ENCODE results near the gene NPRL2. TPM values are rescaled to one million over a fixed set of nuclear protein-coding genes. Genes with fewer than 3 reads are reported as not detected.
"Not testable (repeated sequence)": the region's sequence is repeated elsewhere in the genome, so short reads cannot be mapped to it uniquely, and the experiment has no call there.

Gene NPRL2
- total RNA-seq, 1 experiment from 2014 or later, result 21.9 TPM

- in situ Hi-C loops (cut with HindIII; ENCODE audit: low pct_unique_long_range_greater_than_20kb, low sequenced_read_pairs), result no loop called here
- no peak for DNase-seq (ENCODE audit: low read depth, low spot score)
Observed at GRCh38 chr3:50323092-50323600, 27.4 kb downstream of the NPRL2 start.

GRCh38 chr3:50322386-50323091, 28.0 kb downstream of the NPRL2 start, which contains the start of gene HYAL2:
Gene HYAL2 (minus strand): TSS chr3:50322745. CDS start chr3:50320489, 2,256 bp downstream.
- in situ Hi-C loops (cut with HindIII; ENCODE audit: low pct_unique_long_range_greater_than_20kb, low sequenced_read_pairs), result no loop called here
- DNase-seq (ENCODE audit: low read depth, low spot score), result no peak

DNA sequence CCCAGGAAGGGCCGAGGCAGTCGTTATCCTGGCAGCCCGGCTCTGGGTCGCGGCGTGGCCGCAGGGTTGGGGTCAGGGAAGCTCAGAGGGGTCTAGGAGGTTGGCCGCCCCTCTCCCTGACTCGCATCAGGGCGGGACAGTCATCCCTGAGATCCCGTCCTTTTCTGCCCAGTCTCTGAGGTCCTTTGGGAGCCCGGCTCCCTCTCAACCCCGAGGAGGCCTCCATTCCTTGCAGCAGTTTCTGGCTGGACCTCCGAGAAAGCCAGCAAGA, 28.5 kb downstream of the NPRL2 start:
- in situ Hi-C loops (cut with HindIII; ENCODE audit: low pct_unique_long_range_greater_than_20kb, low sequenced_read_pairs), result no loop called here
- DNase-seq (ENCODE audit: low read depth, low spot score), result no peak

DNA sequence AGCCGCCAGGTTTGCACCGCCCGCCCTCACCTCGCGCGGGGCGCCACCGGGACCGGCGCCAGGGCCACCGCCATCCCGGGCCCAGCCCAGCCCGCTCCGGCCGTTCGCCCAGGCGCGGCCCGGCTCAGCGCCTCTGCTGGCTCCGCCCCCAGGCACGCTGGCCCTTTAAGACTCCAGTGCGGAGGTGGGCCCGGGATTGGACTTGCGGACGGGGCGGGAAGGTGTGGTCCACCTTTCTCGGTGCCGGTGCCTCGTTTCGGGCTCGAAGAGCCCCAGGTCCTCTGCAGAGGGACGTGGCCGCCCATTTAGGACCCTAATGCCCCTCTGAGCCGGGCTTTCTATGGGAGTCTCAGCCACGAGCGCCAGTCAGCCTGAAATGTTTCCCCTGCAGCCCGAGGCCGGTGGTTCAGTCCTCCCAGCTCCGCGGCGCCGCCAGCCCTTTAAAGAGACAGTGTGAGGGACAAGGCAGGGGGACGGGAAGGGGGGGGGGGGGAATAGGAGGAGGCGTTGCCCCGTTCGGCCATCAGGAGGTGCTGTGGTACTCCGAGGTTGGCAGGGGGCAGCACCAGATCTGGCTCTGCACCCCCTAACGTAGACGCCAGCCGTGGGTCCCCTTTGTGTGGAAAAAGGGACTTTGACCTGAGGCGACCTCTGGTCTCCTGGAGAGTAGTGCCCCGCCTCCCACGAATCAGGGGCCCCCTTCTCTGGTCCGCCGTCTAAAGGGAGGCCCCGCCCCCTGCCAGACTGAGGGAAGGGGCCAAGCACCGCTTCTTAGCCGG, 29.1 kb downstream of the NPRL2 start:
- in situ Hi-C loops (cut with HindIII; ENCODE audit: low pct_unique_long_range_greater_than_20kb, low sequenced_read_pairs), result no loop called here
- peak; percentile 89 for DNase-seq (ENCODE audit: low read depth, low spot score)

GRCh38 chr3:50320853-50321335, 29.7 kb downstream of the NPRL2 start:
- DNase-seq (ENCODE audit: low read depth, low spot score), result peak; percentile 73
- in situ Hi-C loops (cut with HindIII; ENCODE audit: low pct_unique_long_range_greater_than_20kb, low sequenced_read_pairs), result no loop called here

- in situ Hi-C loops (cut with HindIII; ENCODE audit: low pct_unique_long_range_greater_than_20kb, low sequenced_read_pairs), result no loop called here
- no peak for DNase-seq (ENCODE audit: low read depth, low spot score)
Observed at GRCh38 chr3:50319894-50320625, 30.5 kb downstream of the NPRL2 start.

- no peak for DNase-seq (ENCODE audit: low read depth, low spot score)
- in situ Hi-C loops (cut with HindIII; ENCODE audit: low pct_unique_long_range_greater_than_20kb, low sequenced_read_pairs), result no loop called here
Observed at GRCh38 chr3:50319181-50319893, 31.2 kb downstream of the NPRL2 start.

DNA sequence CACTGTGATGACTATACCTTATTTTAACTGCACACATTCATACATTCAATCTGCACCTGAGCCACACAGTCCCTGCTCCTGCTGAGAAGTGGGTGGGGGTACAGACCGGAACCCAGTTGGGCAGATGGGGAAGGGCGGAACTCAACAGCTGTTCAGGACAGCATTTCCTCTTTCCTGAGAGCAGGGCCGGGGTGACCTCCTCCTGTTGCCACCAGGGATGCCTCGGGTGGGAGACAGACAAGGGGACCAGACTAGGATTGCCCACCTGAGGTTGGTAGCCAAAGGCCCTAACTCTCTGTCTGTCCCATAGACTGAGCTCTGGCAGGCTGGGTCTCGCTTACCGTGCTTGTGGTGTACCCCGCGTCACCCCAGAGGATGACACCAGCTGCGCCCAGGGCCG, 32.0 kb downstream of the NPRL2 start:
- no peak for DNase-seq (ENCODE audit: low read depth, low spot score)
- in situ Hi-C loops (cut with HindIII; ENCODE audit: low pct_unique_long_range_greater_than_20kb, low sequenced_read_pairs), result no loop called here

GRCh38 chr3:50318163-50318562, 32.4 kb downstream of the NPRL2 start:
- DNase-seq (ENCODE audit: low read depth, low spot score), result no peak
- in situ Hi-C loops (cut with HindIII; ENCODE audit: low pct_unique_long_range_greater_than_20kb, low sequenced_read_pairs), result no loop called here

- in situ Hi-C loops (cut with HindIII; ENCODE audit: low pct_unique_long_range_greater_than_20kb, low sequenced_read_pairs), result no loop called here
- no peak for DNase-seq (ENCODE audit: low read depth, low spot score)
Observed at GRCh38 chr3:50317300-50317699, 33.3 kb downstream of the NPRL2 start.

DNA sequence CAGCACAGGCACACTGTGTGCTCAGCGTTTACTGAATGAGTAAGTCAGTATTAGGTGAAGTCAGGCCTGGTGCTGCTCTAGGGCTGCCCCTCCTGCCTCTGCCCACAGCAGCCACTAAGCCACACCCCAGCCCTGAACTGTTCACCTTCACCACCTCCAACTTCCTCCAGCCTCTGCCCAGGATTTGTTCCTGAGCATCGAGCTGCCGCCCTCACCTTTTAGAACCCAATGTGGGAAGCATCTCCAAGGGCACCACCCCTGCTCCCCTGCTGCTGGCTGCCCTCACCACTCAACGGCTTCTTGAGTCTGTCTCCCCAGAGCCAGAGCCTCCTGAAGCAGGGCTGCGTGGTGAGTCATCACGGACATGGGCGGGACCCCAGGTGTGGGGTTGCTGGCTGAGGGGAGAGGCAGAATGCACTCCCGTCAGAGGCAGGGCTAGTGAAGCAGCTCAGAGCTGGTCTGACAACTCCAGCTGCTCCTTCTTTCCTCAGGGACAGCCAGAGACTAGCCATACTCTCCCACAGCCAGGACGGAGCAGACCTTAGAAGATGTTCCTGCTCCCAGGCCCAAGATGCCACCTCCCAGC, 33.8 kb downstream of the NPRL2 start:
- in situ Hi-C loops (cut with HindIII; ENCODE audit: low pct_unique_long_range_greater_than_20kb, low sequenced_read_pairs), result no loop called here
- no peak for DNase-seq (ENCODE audit: low read depth, low spot score)

GRCh38 chr3:50314816-50315215, 35.8 kb downstream of the NPRL2 start:
- in situ Hi-C loops (cut with HindIII; ENCODE audit: low pct_unique_long_range_greater_than_20kb, low sequenced_read_pairs), result no loop called here
- DNase-seq (ENCODE audit: low read depth, low spot score), result no peak

GRCh38 chr3:50314342-50314741, 36.2 kb downstream of the NPRL2 start:
- in situ Hi-C loops (cut with HindIII; ENCODE audit: low pct_unique_long_range_greater_than_20kb, low sequenced_read_pairs), result no loop called here
- DNase-seq (ENCODE audit: low read depth, low spot score), result no peak

DNA sequence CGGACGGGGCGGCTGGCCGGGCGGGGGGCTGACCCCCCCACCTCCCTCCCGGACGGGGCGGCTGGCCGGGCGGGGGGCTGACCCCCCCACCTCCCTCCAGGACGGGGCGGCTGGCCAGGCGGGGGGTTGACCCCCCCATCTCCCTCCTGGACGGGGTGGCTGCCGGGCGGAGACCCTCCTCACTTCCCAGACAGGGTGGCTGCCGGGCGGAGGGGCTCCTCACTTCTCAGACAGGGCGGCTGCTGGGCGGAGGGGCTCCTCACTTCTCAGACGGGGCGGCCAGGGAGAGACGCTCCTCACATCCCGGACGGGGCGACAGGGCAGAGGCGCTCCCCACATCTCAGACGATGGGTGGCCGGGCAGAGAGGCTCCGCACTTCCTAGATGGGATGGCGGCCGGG, 38.5 kb downstream of the NPRL2 start:
- DNase-seq (ENCODE audit: low read depth, low spot score); in situ Hi-C loops (cut with HindIII; ENCODE audit: low pct_unique_long_range_greater_than_20kb, low sequenced_read_pairs): not testable (repeated sequence)

GRCh38 chr3:50304601-50305000, 46.0 kb downstream of the NPRL2 start:
- in situ Hi-C loops (cut with HindIII; ENCODE audit: low pct_unique_long_range_greater_than_20kb, low sequenced_read_pairs), result no loop called here
- DNase-seq (ENCODE audit: low read depth, low spot score), result peak; percentile 21

GRCh38 chr3:50303013-50303815, 47.4 kb downstream of the NPRL2 start, which contains the start of gene HYAL1:
Gene HYAL1 (minus strand): TSS chr3:50303574. CDS start chr3:50302956, 618 bp downstream.
- in situ Hi-C loops (cut with HindIII; ENCODE audit: low pct_unique_long_range_greater_than_20kb, low sequenced_read_pairs), result no loop called here
- peak; percentile 49 for DNase-seq (ENCODE audit: low read depth, low spot score)

All from SK-MEL-5 (cell line).